Ascending aorta (tissue), 2 donors: ENCODE results near the gene SNRPB2. TPM values are rescaled to one million over a fixed set of nuclear protein-coding genes. Genes with fewer than 3 reads are reported as not detected.

ENCODE experiments used
- DNase-seq, 2 donors: peaks; one replicate each; pipeline ENCODE4 v3.0.0-alpha.2; 2019; ENCODE audit warnings: low spot score in 2 of 2
- H3K27ac ChIP-seq, 2 donors: fragments of 200-600 bp; sonication (generic); one replicate each; pipeline ENCODE4 v1.5.1; 2016 to 2017; ENCODE audit warnings: mild to moderate bottlenecking in 1 of 2
- H3K27me3 ChIP-seq: fragments of 200-600 bp; sonication (generic); one replicate; pipeline ENCODE4 v1.5.1; 2017
- H3K36me3 ChIP-seq, 2 donors: fragments of 200-600 bp; sonication (generic); one replicate each; pipeline ENCODE4 v1.5.1; 2016
- H3K4me1 ChIP-seq, 2 donors: fragments of 200-600 bp; sonication (generic); one replicate each; pipeline ENCODE4 v1.5.1; 2016 to 2017; ENCODE audit warnings: mild to moderate bottlenecking in 1 of 2
- H3K4me3 ChIP-seq, 2 donors: fragments of 200-600 bp; sonication (generic); one replicate each; pipeline ENCODE4 v1.5.1; 2016 to 2017; ENCODE audit warnings: mild to moderate bottlenecking in 1 of 2
- H3K9me3 ChIP-seq, 2 donors: fragments of 200-600 bp; sonication (generic); one replicate each; pipeline ENCODE4 v1.5.1; 2016
- intact Hi-C: fragments of 100-400 bp; cut with DNase I; formaldehyde crosslinking; loops from one replicate; pipeline ENCODE4 v1.15.1; 2023
- total RNA-seq: library from RNA; depleted of rRNA; stranded (reverse); fragments of >200 nt; gene quantifications from one replicate; pipeline ENCODE4 v1.1.0, GENCODE V29; 2016
- TF ChIP-seq, protein P1 (sequence below), 3 experiments: fragments of 200-600 bp in 2 of 3; fragments of 450-650 bp in 1 of 3; sonication (generic) in 2 of 3; IDR thresholded peaks; one replicate each; pipeline ENCODE4 v1.5.1; 2016 to 2019; ENCODE audit warnings: antibody characterized with exemption in 3 of 3, mild to moderate bottlenecking in 1 of 3, moderate library complexity in 1 of 3

SNRPB2 gene
- total RNA-seq, 1 donor from 2014 or later, result 3.4 TPM

- Histone ChIP-seq H3K36me3 (no peaks in the 10 kb centered on the region), H3K27me3 (no peaks in the 10 kb centered on the region), H3K9me3 (no peaks in the 10 kb centered on the region), H3K4me3 (no peak overlapping the region), H3K27ac (no peak overlapping the region), H3K4me1 (no peaks in the 10 kb centered on the region)
- intact Hi-C loops, result no loop called here
- TF ChIP-seq, protein P1, sequence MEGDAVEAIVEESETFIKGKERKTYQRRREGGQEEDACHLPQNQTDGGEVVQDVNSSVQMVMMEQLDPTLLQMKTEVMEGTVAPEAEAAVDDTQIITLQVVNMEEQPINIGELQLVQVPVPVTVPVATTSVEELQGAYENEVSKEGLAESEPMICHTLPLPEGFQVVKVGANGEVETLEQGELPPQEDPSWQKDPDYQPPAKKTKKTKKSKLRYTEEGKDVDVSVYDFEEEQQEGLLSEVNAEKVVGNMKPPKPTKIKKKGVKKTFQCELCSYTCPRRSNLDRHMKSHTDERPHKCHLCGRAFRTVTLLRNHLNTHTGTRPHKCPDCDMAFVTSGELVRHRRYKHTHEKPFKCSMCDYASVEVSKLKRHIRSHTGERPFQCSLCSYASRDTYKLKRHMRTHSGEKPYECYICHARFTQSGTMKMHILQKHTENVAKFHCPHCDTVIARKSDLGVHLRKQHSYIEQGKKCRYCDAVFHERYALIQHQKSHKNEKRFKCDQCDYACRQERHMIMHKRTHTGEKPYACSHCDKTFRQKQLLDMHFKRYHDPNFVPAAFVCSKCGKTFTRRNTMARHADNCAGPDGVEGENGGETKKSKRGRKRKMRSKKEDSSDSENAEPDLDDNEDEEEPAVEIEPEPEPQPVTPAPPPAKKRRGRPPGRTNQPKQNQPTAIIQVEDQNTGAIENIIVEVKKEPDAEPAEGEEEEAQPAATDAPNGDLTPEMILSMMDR (IDR thresholded peaks at IDR 0.05), result no peak
- no peak for DNase-seq
Observed at GRCh38 chr20:16712511-16712947, 17.3 kb upstream of the SNRPB2 start.

GRCh38 chr20:16713066-16713465, 16.8 kb upstream of the SNRPB2 start:
- TF ChIP-seq, protein P1 (IDR thresholded peaks at IDR 0.05), result no peak
- Histone ChIP-seq H3K36me3 (no peaks in the 10 kb centered on the region), H3K4me3 (no peak overlapping the region), H3K4me1 (no peaks in the 10 kb centered on the region), H3K27me3 (no peaks in the 10 kb centered on the region), H3K9me3 (no peaks in the 10 kb centered on the region), H3K27ac (no peak overlapping the region)
- no peak for DNase-seq
- intact Hi-C loops, result no loop called here

DNA sequence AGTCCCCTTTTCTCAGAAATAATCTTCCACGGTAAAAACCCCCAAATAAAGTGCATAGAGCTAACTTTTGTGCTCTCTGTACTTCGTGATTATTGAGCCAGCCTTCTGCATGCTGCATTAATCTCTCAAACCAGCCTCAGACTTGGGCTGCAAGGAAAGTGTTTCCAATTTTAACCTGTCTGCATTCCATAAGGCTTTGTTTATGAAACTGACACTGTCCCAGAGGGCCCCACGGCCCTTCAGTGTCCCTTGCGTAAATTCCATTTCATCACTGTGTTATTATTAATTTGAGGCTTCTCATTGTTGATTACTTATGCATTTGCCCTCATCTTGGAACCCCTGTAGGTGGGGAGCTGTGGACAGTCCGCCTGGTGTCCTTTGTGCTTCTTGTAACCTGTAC, 15.6 kb upstream of the SNRPB2 start:
- H3K4me3 ChIP-seq, result no peak overlapping the region
- no peaks in the 10 kb centered on the region for H3K9me3 ChIP-seq
- TF ChIP-seq, protein P1 (IDR thresholded peaks at IDR 0.05), result no peak
- no peak overlapping the region for H3K27ac ChIP-seq
- no peaks in the 10 kb centered on the region for H3K36me3 ChIP-seq
- H3K4me1 ChIP-seq, result no peaks in the 10 kb centered on the region
- DNase-seq, result no peak
- intact Hi-C loops, result no loop called here
- H3K27me3 ChIP-seq, result no peaks in the 10 kb centered on the region

GRCh38 chr20:16714751-16715150, 15.1 kb upstream of the SNRPB2 start:
- Histone ChIP-seq H3K4me1 (no peaks in the 10 kb centered on the region), H3K9me3 (no peaks in the 10 kb centered on the region), H3K27me3 (no peaks in the 10 kb centered on the region), H3K4me3 (no peak overlapping the region), H3K27ac (no peak overlapping the region), H3K36me3 (no peaks in the 10 kb centered on the region)
- no peak for DNase-seq
- TF ChIP-seq, protein P1 (IDR thresholded peaks at IDR 0.05), result no peak
- intact Hi-C loops, result no loop called here

DNA sequence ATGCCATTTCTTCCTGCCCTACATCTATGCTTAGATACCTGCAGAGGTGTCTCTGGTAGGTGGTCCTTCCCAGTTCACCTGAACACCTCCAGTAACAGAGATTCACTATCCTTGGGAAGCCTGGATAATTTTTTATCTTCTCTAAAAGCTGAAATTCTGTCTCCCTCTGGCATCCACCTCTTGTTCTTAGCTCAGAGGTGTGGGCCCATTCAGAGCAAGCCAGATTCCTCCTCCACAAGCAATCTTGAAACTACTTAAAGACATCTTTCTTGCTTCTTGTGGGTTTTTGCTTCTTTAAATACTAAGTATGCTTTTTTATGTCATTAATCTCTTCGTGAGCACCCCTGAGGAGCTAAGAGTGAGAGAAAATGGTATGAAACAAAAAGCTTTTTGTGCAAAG, 10.4 kb upstream of the SNRPB2 start:
- H3K27ac ChIP-seq, result no peak overlapping the region
- TF ChIP-seq, protein P1 (IDR thresholded peaks at IDR 0.05), result no peak
- no peak for DNase-seq
- no peaks in the 10 kb centered on the region for H3K27me3 ChIP-seq
- H3K4me3 ChIP-seq, result no peak overlapping the region
- H3K9me3 ChIP-seq, result no peaks in the 10 kb centered on the region
- H3K4me1 ChIP-seq, result no peaks in the 10 kb centered on the region
- H3K36me3 ChIP-seq, result no peaks in the 10 kb centered on the region
- intact Hi-C loops, result no loop called here

DNA sequence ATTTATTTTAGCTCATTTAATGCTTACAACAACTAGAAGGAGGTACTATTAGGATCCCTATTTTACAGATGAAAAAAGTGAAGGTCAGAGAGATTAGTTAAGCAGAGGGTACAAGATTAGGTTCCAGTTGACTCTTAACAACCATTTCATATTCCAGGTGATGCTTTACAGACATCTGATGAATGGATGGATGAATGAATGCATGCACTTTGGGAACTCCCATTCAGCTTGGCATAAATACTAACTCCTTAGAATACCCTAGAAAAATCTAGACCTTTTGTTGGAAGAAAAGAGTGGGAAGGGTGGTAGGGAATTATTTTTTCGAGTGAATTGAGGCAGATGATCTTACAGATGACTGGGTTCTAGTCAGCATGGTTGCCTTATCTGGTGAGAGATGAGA, 746 bp upstream of the SNRPB2 start:
- TF ChIP-seq, protein P1 (IDR thresholded peaks at IDR 0.05), result no peak
- H3K4me3 ChIP-seq, result peak overlapping the region; percentile 79 to 80
- intact Hi-C loops, result loop anchor here (1.0 kb wide), 1 partner anchor 156 kb away; the partner anchor contains the start of gene KIF16B
- H3K27ac ChIP-seq, result peak overlapping the region in 1 of 2 donors; percentile 75
- DNase-seq, result no peak
- no peaks in the 10 kb centered on the region for H3K9me3 ChIP-seq
- H3K27me3 ChIP-seq, result no peaks in the 10 kb centered on the region
- H3K36me3 ChIP-seq, result peaks cover 4 to 21% of the 10 kb centered on the region in 2 donors
- peaks cover 0 to 12% of the 10 kb centered on the region in 2 donors for H3K4me1 ChIP-seq
